DND-41 (cell line): Measurements from ENCODE around the gene FHDC1.

Experiments
- ATAC-seq: fragments of 200-7000 bp; cut with Tn5 transposase; 3 replicates; pipeline ENCODE4 v1.9.1; 2021; ENCODE audit warnings: low read depth; ENCODE audit not compliant: insufficient read depth
- DNase-seq: peaks from one replicate; pipeline ENCODE4 v3.0.0-alpha.2; 2020
- H2AFZ ChIP-seq: 2 replicates; pipeline ENCODE4 v1.6.0; 2012; ENCODE audit warnings: low read depth, low read length
- H3K27ac ChIP-seq: 2 replicates; pipeline ENCODE4 v1.5.1; 2012; ENCODE audit warnings: low read length, inconsistent platforms
- H3K27me3 ChIP-seq: fragments of 200-600 bp; sonication (generic); 2 replicates; pipeline ENCODE4 v1.6.0; 2012; ENCODE audit warnings: low read length, mild to moderate bottlenecking, inconsistent platforms; ENCODE audit not compliant: insufficient read depth, poor library complexity
- H3K36me3 ChIP-seq: 2 replicates; pipeline ENCODE4 v1.5.1; 2012; ENCODE audit warnings: low read length, inconsistent platforms; ENCODE audit not compliant: insufficient read depth
- H3K4me1 ChIP-seq: 2 replicates; pipeline ENCODE4 v1.5.1; 2012; ENCODE audit warnings: mild to moderate bottlenecking, low read length; ENCODE audit not compliant: insufficient read depth
- H3K4me2 ChIP-seq: 2 replicates; pipeline ENCODE4 v1.6.0; 2012; ENCODE audit warnings: mild to moderate bottlenecking, moderate library complexity, low read length, inconsistent platforms; ENCODE audit not compliant: insufficient read depth
- H3K4me3 ChIP-seq, 2 experiments: fragments of 200-600 bp in 1 of 2; shearing (Covaris generic) in 1 of 2; 2 replicates each; pipeline ENCODE4 v1.5.1; 2012 to 2016; ENCODE audit warnings: inconsistent platforms in 2 of 2, low read length in 2 of 2, mild to moderate bottlenecking in 2 of 2, low read depth in 1 of 2, moderate library complexity in 1 of 2
- H3K79me2 ChIP-seq: 2 replicates; pipeline ENCODE4 v1.6.0; 2012; ENCODE audit warnings: low read length, inconsistent platforms; ENCODE audit not compliant: insufficient read depth
- H3K9ac ChIP-seq: 2 replicates; pipeline ENCODE4 v1.6.0; 2012; ENCODE audit warnings: low read depth, mild to moderate bottlenecking, inconsistent platforms, low read length, moderate library complexity
- H3K9me3 ChIP-seq: 2 replicates; pipeline ENCODE4 v1.5.1; 2012; ENCODE audit warnings: low read length, moderate library complexity, mild to moderate bottlenecking, inconsistent platforms; ENCODE audit not compliant: insufficient read depth, severe bottlenecking
- H4K20me1 ChIP-seq: 2 replicates; pipeline ENCODE4 v1.6.0; 2012; ENCODE audit warnings: low read length; ENCODE audit not compliant: insufficient read depth
- EZH2 ChIP-seq: IDR thresholded peaks from 3 replicates; pipeline ENCODE4 v1.6.1; 2012; ENCODE audit warnings: borderline replicate concordance, low read depth, mild to moderate bottlenecking, moderate library complexity, low read length, inconsistent platforms; ENCODE audit not compliant: severe bottlenecking
- TF ChIP-seq, protein P1 (sequence below): IDR thresholded peaks from 2 replicates; pipeline ENCODE4 v1.5.1; 2012; ENCODE audit warnings: borderline replicate concordance, low read length, moderate library complexity, mild to moderate bottlenecking; ENCODE audit not compliant: poor library complexity, severe bottlenecking; ENCODE audit errors: extremely low read depth

The FHDC1 gene

GRCh38 chr4:152921284-152921683 lies 14.8 kb upstream of the FHDC1 start:
- TF ChIP-seq, protein P1, sequence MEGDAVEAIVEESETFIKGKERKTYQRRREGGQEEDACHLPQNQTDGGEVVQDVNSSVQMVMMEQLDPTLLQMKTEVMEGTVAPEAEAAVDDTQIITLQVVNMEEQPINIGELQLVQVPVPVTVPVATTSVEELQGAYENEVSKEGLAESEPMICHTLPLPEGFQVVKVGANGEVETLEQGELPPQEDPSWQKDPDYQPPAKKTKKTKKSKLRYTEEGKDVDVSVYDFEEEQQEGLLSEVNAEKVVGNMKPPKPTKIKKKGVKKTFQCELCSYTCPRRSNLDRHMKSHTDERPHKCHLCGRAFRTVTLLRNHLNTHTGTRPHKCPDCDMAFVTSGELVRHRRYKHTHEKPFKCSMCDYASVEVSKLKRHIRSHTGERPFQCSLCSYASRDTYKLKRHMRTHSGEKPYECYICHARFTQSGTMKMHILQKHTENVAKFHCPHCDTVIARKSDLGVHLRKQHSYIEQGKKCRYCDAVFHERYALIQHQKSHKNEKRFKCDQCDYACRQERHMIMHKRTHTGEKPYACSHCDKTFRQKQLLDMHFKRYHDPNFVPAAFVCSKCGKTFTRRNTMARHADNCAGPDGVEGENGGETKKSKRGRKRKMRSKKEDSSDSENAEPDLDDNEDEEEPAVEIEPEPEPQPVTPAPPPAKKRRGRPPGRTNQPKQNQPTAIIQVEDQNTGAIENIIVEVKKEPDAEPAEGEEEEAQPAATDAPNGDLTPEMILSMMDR, result no peak
- TF ChIP-seq EZH2, result no peak

DNA sequence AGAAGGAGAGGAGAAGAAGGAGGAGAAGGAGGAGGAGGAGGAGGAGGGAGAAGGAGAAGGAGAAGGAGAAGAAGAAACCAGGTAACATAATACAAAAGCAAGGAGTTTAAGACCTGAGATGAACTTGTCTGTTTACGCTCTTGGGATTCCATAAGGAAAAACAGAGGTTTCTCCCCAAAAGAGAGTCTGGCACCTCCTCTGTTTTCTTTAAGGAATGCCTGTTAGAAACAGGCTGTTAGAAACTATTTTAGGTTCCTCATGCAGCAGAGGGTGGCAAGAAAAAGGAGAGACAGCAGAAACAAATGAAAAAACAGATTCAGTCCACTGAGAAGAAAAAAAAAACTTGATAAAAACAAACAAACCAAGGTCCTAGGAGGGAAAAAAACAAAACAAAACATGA lies 10.3 kb upstream of the FHDC1 start:
- no peak overlapping the region for H3K9ac ChIP-seq
- no peak for TF ChIP-seq EZH2
- TF ChIP-seq, protein P1, result no peak
- H3K4me3 ChIP-seq, result no peak overlapping the region
- no peaks in the 10 kb centered on the region for H3K27me3 ChIP-seq
- H3K4me1 ChIP-seq, result no peaks in the 10 kb centered on the region
- H3K27ac ChIP-seq, result no peak overlapping the region
- no peak for ATAC-seq
- no peak for DNase-seq
- no peaks in the 10 kb centered on the region for H4K20me1 ChIP-seq
- no peaks in the 10 kb centered on the region for H3K9me3 ChIP-seq
- H3K36me3 ChIP-seq, result no peaks in the 10 kb centered on the region
- H3K4me2 ChIP-seq, result no peak overlapping the region
- H3K79me2 ChIP-seq, result no peaks in the 10 kb centered on the region
- no peak overlapping the region for H2AFZ ChIP-seq

More at GRCh38 chr4:152921284-152921683, 14.8 kb upstream of the FHDC1 start:
- Histone ChIP-seq H2AFZ (no peak overlapping the region), H3K4me1 (no peaks in the 10 kb centered on the region), H3K4me3 (no peak overlapping the region), H3K79me2 (no peaks in the 10 kb centered on the region), H4K20me1 (no peaks in the 10 kb centered on the region), H3K4me2 (no peak overlapping the region), H3K36me3 (no peaks in the 10 kb centered on the region), H3K27me3 (no peaks in the 10 kb centered on the region), H3K9me3 (peaks cover 26% of the 10 kb centered on the region), H3K9ac (no peak overlapping the region), H3K27ac (no peak overlapping the region)
- ATAC-seq, result no peak
- DNase-seq, result no peak

DNA sequence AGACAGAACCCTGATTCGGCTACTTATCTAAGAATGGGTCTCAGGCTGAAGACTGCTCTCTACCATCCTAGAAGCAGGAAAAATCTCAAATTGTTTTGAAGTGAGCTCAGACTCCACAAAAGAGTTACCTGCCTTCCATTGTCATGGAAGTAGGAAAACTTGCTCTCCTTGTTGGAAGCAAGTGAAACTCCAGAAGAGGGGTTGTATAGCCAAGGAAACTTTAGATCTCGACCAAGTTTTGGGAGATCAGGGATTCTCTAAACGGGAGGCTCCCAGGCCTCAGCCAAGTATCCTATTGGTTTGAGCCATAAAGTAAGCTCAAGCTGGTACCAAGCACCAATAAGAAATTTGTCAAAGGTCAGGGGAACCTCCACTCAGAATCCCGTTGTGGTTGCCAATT lies 9.2 kb upstream of the FHDC1 start:
- H3K9me3 ChIP-seq, result no peaks in the 10 kb centered on the region
- no peaks in the 10 kb centered on the region for H3K27me3 ChIP-seq
- H3K36me3 ChIP-seq, result no peaks in the 10 kb centered on the region
- no peak overlapping the region for H3K4me3 ChIP-seq
- no peak overlapping the region for H2AFZ ChIP-seq
- H4K20me1 ChIP-seq, result no peaks in the 10 kb centered on the region
- H3K9ac ChIP-seq, result no peak overlapping the region
- no peak for DNase-seq
- no peaks in the 10 kb centered on the region for H3K4me1 ChIP-seq
- ATAC-seq, result no peak
- no peaks in the 10 kb centered on the region for H3K79me2 ChIP-seq
- TF ChIP-seq EZH2, result no peak
- TF ChIP-seq, protein P1, result no peak
- H3K27ac ChIP-seq, result no peak overlapping the region
- H3K4me2 ChIP-seq, result no peak overlapping the region

- H4K20me1 ChIP-seq, result no peaks in the 10 kb centered on the region
- H3K4me2 ChIP-seq, result no peak overlapping the region
- H3K27me3 ChIP-seq, result no peaks in the 10 kb centered on the region
- TF ChIP-seq, protein P1, result no peak
- TF ChIP-seq EZH2, result no peak
- ATAC-seq (no peak), DNase-seq (no peak)
- no peaks in the 10 kb centered on the region for H3K9me3 ChIP-seq
- H3K36me3 ChIP-seq, result no peaks in the 10 kb centered on the region
- no peak overlapping the region for H3K27ac ChIP-seq
- H3K4me3 ChIP-seq, result no peak overlapping the region
- no peaks in the 10 kb centered on the region for H3K79me2 ChIP-seq
- no peaks in the 10 kb centered on the region for H3K4me1 ChIP-seq
- H2AFZ ChIP-seq, result no peak overlapping the region
- no peak overlapping the region for H3K9ac ChIP-seq
Measured at GRCh38 chr4:152927737-152928136, 8.4 kb upstream of the FHDC1 start.
